NCI-H345 treated with DMSO at 0.1 percent for 48 hours (cell line): ENCODE data around the gene SKIC8.

Experiments used
- DNase-seq: peaks from one replicate; lab custom pipeline; 2025; ENCODE audit not compliant: unreplicated experiment; lab: John Stamatoyannopoulos, UW

SKIC8 gene

DNA sequence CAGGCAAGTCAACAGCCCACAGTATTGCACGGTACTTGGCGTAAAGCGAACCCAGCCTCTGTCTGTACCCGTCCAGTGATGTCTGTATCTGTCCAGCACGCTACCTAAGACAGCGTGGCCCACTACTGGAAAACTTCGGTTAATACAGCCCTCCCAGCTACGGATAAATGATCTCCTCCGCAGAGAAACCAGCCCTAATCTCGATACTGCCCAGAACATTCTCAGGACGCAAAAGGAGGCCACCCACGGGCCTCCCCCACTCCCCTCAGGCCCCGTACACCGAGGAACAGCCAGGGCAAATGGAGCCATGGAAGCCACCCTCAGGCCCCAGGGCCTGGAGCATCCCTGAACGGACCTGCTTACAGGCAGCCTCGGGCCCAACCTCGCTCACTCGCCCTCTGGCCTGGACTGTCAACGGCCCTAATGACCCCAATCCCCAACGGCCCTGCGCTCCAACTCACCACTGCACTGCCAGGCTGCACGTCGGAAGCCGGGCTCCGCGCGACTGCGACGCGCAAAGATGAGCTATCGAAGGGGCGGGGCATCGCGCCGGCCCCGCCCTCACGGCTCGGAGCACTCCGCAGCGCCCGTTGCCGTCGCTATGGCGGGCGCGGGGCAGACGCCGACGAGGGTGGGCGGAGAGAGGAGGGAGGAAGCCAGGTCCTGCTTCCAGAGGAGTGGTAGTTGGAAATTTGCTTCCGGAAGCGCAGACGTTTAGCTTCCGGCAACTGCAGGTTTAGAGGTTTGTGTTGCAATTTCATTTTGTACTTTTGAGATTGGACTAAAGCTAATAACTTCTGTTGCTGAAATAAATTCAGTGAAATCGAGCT, at the start of gene SKIC8:
Gene SKIC8 (minus strand): TSS at position 509 of the 830 bp plus-strand sequence. CDS start 3,923 bp downstream, outside the sequence.
- DNase-seq = peak; percentile 88

DNA sequence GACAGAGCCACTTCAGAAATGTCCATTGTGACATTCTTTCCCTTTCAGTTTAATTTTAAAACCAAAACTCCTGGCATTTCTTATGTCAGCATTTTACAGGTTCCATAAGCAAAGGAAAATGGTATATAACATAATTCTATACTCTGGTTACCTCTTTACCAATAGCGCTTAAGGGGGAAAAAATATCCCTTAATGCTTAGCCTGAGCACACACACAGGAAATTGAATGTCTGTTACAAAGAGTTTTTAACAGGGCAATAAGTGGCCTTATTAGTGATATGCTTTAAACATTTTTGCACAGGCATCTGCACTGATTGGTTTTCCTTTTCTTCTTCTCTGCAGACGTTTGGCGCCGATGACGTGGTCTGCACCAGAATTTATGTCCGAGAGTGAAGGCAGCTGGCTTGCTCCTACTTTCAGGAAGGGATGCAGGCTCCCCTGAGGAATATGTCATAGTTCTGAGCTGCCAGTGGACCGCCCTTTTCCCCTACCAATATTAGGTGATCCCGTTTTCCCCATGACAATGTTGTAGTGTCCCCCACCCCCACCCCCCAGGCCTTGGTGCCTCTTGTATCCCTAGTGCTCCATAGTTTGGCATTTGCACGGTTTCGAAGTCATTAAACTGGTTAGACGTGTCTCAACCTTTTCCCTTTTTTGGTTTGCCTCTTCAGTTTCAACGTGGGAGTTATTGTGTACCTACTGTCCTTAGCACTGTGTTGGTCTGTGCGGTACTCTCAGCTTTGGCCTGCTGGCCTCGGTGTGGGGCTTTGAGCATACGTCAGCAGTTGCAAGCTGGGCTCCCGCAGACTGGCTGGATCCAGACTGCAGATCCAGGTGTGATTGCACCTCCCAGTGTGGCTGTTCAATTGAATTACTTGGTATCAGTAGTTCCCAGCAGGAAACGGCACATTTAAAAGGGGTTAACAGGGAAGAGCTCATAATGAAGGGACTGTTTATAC, 48.5 kb upstream of the SKIC8 start:
- DNase-seq = no peak

DNA sequence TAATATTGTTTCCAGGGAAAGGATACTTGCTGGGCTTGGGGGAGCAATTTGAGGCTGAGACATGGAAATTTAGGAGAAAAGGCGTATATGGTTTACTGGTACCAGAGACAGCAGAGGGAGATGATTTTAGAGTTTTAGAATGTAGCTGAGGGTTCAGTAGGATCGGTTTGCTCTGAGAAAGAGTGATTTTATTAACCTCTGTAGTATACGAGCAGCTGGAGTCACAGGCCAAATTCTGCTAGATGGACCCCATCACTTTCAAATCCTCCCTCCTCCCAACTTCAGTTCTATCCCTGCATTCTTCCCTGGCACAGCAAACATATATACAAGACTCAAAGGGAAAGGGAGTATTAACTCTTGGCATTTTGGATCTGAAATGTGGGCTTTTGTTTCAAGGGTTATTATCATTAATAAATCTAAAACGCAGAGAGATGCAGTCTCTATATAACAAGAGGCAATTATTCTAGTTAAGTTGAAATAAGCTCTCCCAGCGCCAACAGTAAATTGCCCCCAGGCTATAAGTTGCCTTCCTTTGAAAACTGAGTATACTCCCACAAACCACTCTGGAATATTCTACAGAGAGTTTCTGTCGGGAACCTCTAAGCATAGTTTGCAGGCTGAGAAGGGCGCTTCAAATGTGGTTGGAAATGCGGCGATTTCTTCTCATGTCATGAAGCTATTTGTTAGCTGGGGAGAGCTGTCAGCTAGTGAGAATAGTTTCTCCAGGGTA, 46.2 kb upstream of the SKIC8 start:
- no peak for DNase-seq

DNA sequence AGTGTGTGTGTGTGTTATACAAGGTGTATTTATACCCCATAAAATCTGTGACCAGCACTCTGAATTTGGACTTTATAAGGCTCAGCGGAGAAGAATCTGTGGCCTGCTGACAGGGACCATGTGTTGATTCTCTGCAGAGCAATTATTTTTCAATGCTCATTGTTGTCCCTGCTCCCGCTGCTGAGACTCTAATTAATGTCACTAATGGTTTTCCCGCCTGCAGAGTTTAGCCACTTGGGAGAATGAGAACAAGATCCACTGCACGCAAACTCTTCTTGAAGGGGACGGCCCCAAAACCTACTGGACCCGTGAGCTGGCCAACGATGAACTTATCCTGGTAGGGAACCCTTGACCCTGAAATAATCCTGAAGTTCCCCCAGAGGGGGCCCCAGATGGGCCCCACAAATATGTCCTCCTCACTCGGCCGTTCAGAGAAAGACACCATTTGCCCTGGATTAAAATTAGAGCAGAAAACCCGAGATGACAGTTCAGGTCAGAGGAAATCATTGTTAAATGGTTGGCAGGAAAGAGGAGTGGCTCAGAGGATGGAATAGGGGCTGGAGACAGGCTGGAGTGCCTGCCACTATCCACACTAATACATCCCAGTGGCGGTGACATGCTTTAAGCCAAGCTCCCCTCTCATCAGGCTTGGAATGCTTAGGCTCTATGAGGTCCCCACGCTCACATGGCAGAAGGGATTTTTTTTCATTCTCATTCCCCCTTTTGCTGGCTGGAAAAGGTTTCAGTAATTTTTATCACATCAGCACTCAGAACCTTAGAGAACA, 44.1 kb upstream of the SKIC8 start:
- DNase-seq = no peak

DNA sequence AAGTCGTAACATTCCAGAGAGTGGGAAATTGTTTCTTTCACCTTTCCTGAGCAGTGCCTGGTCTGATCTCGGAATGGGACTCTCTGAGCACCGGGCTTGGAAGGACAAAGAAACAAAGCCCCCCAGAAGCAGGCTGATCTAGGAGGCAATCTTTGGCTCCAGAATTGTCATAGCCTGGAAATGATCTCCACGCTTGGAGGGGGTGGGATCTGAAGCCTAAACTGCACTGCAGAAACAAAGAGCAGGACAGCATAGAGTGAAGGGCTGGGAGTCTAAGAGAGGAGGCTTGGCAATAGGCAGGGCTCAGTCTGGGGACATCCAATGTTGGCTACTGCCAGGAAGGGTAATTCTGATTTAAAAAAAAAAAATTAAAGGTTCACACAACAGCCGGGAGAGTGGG, 42.6 kb upstream of the SKIC8 start:
- DNase-seq = no peak

DNA sequence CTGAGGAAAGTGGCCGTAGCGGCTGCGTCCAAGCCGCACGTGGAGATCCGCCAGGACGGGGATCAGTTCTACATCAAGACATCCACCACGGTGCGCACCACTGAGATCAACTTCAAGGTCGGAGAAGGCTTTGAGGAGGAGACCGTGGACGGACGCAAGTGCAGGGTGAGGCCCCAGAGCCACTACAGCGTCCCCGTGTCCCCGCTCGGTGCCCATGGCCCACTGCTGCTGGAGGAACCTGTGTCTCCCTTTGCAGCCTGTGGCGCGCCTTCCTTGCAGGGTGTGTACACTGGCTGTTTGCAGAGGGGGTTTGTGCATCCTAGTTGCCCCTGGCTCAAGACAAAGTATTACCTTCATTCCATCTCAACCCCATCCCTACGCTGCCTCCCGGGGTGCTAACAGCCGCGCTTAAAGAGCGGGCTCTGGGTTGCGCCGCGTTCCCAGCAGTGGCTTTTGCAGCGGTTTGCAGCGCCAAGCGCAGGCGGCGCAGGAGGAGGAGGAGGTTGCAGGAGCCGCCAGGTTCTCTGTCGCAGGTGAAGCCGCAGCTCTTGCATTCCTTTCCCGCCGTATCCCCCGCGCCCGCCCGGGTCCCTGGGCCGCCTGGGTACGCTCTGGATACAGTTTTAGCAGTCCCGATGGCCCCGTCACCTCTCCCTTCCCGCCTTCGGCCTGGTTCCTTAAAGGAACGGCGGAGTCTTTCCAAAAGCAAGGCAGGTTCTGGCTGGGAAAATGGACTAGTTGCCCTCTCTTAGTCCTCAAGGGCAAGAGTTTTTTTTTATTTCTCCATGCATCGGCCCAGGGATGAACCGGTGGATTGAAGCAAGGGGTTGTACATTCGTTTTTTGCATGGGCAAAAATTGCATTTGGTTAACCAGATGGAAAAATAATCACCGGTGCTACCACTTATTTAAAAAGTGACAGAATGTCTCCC, 41.9 kb upstream of the SKIC8 start:
- DNase-seq = no peak

DNA sequence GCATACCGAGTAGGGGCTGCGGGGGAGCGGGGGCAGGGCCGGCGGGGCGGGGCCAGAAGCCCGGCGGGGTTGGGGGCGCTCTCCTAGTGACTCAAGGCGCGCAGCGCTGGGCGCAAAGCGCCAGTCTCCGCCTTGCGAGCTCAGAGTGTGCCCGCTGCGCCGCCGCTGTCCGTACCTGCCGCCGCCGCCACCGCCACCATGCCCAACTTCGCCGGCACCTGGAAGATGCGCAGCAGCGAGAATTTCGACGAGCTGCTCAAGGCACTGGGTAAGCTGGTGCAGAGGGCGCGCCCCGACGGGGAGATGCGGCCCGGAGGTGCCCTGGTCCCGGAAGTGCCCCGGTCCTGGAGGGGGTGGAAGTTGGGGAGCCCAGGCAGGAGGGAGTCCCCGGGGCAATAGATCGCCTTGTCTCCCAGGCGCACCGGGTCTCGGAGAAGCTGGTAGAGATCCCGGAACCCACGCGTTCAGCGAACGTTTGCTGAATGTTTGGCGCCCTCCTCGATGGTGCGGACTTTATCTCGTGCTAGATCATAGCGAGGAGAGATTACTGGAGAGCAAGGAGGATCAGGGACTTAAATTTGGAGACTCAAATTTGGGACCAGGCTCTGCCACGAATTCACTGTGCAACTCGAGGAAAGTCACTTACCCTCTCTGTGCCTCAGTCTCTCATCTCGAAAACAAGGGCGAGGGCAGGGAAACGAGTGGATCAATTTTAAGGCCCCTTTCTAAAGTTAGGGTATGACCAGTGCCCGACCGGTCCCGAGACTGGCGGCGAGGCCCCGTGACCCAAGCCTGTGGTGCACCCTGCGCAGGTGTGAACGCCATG, 41.0 kb upstream of the SKIC8 start, which contains the start of gene CRABP1:
Gene CRABP1 (plus strand): TSS at position 123 of the 826 bp plus-strand sequence. CDS start 76 bp downstream, at position 199.
- peak; percentile 5 for DNase-seq

DNA sequence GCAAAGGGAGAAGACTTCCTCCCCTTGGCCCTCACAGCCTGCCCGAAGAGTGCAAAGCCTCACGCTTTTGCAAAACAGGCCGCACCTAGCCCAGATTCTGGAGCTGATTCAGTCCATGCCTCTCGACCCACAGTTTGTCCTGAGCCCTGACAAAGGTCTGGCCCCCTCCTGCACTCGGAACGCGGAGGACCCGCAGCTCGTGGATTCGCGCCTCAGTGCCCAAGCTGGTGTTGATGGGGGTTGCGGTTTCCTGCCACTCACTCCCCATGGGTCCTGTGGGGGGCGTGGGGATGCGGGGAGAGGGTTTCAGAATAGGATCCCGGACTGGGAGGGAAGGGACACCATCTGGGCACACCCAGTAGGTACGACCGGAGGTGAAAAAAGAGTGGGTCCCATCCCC, 40.1 kb upstream of the SKIC8 start:
- DNase-seq = no peak

DNA sequence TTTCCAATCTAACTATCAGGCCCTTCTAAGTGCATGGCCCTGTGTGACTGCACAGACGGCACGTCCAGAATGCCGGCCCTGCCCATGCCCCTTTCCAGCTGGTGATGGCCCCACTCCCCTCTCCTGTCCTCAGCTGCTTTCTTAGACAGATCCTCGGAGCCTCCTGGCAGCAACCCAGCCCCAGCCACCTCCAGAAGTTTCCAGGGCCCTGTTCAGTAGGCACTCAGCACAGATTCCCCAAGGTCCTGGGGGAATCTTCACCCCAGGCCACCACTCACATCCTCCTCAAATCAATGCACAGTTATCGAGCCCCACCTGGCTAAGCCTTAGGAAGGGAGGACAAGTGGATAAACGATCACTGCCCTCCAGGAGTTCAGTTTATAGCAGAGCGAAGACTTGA, 39.4 kb upstream of the SKIC8 start:
- no peak for DNase-seq

DNA sequence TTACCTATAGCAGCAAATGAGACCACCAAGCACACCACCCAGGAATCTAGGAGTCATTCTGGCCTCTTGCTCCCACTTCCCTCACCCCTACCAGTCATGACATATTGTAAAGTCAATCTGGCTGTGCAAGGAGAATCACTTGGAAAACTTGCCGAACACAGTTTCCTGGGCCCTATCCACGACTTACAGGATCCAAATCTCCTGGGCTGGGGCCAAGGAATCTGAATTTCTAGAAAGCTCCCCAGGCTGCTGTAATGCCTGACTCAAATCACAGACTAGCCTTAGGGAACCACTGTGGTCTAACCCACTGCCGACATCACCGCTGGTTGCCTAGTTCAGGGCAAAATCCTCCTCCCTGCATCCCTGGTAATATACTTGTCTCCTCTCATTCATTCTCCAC, 36.6 kb upstream of the SKIC8 start:
- no peak for DNase-seq

DNA sequence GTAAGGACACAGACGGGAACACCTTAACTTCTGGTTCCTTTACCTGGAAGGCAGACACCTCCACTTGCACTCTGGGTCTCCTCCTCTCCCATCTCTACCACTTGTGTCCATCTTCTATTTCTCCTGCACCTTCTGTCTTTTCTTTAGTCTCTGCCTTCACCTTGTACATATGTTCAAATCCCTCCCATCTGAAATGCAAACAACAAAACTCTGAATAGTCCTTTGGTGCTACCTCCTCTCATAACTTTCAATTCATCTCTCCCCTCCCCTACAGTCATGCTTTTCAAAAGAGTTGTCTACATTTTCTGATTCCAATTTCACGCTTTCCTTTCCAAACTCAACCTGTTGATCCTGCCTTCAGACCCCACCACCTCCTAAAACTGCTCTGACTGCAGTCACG, 35.4 kb upstream of the SKIC8 start:
- no peak for DNase-seq

DNA sequence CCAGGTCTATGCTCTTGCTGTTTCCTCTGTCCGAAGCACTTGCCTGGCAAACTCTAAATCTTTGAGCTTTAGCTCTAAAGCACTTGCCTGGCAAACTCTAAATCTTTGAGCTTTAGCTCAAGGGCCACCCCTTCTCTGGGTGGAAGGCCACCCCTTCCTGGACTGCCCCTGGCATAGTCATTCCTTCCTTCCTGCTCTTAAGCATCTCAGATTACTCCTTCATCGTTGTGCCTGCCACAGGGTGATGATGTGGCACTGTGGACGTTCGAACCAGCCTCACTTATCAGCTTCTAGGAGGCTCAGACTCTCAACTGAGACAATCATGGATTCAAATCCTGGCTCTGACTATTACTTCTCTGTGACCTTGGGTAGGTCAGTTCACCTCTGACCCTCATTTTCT, 30.2 kb upstream of the SKIC8 start:
- no peak for DNase-seq

DNA sequence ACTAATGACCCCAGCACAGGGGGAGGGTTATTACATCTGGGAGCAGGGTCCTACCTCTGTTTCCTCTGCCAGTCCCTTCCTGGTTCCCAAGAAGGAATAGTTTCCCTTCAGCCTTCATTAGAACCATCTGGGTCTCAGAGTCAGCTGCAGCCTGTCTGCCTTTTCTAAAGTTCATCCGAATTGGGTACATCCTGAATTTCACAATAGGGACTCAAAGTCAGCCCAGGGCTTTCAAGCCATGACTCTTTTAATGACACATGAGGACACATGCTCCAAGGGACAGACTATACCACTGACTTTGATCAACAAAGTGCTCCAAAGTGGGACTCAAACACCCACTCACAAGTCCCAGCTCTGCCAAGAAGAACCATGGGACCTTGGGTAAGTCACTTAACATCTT, 28.1 kb upstream of the SKIC8 start:
- no peak for DNase-seq

DNA sequence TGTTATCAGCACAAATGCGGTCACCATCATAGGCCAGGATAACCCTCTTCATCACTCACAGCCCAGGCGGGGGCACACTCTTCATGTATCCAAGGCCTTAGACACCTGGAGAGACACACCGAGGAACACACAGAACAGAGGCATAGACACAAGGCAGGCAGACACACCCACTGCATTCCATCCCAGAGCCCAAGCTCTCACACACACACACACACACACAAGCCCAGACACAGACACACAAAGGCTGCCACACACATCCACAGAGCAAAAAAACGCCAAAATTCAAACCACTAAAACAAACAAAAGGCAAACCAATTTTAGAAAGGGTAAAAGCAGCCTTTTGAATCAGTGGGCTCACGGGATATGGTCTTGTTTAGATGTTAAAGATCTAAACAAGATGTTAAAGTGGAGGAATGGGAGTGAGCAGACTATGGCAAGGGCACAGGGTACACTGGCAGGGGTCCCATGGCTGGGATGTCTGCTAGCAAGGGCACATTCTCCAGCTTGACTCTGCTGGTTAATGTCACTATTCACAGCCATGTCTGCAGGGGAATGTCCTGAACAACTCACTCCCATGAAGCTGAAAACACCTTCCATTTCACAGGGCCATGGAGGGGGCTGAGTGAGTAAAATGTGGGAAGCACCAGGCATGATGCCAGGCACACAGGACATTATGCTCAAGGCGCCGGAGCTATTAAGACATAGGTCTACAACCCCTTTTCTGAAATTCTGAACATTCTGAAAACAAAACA, 25.9 kb upstream of the SKIC8 start:
- no peak for DNase-seq

DNA sequence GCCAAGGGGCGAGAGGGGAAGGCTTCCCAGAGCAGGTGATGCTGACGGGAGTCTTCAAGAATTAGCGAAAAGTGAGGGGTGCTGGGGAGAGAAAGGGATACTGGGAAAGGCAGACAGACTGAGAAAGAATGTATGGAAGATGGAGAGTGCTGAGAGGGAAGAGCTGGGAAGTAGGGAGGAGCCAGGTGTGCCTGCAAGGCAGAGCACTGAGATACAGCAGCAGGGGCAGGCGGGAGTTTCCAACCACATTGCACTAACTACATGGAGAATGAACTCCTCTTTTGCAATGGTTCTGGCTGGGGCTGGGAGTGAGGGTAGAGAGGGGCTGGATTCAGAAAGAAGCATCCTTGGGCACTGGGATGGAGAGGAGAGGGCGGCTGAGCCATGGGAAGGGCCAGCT, 24.7 kb upstream of the SKIC8 start:
- no peak for DNase-seq

DNA sequence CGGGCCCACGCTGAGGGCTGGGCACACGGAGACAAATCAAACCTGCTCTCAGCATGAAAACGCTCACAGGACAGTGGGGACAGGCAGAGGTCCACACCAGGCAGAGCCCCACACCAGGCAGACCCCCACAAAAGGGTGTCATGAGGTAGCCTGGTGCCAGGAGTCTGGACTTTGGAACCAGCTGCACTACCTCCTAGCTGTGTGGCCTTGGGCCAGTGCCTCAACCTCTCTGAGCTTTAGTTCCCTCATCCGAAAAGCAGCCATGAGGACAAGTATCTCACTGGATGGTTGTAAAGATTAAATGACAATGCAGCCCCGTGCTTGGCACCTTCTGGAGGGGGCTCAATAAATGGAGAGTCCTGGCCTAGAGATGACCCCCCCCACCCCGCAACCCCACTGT, 24.3 kb upstream of the SKIC8 start:
- DNase-seq = no peak

DNA sequence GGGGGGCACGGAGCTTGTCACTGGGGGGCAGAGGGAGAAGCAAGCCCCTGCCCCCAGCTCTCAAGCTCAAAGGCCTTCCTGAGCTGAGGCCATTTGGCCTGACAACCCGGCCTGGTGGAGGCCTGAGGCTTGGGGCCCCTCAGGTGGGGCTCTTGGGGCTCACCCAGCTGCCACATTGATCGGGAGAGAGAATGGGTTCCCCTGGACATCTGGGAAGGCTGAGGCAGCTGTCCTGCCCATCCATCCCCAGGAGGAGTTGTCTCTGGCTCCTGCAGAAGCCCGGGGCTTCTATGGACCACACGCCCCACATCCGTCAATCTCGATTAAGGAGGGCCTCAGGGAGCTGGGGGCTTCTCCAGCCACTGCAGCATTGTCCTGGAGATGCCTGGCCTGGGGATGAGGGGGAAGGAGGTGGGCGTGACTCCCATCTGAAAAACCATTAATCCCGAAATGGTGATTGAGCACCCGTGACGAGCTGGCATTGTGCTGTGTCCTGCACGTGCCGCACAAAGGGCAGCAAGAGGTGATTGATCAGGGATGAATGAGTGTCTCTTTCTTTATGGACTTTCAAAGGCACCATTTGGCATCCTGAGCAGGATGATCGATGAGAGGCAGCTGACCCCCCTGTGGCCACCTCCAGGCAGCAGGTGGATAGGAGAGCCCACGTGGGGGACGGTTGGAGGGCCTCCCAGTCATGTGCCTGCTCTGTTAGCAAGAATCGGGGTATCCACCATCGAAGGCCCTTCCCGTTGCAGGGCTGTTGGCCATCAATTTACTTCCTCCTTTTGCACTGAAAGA, 23.5 kb upstream of the SKIC8 start:
- DNase-seq = no peak
